HepG2 (cell line): Measurements from ENCODE around the gene EPB41L5. TPM values are rescaled to one million over a fixed set of nuclear protein-coding genes. Genes with fewer than 3 reads are reported as not detected.

ENCODE experiments used
- ATAC-seq: fragments of 200-7000 bp; cut with Tn5 transposase; 3 replicates; pipeline ENCODE4 v1.9.1; 2020; ENCODE audit warnings: mild to moderate bottlenecking, moderate library complexity
- BruUV-seq: library from RNA; stranded (reverse); fragments of 400-500 nt; replicated peaks from 2 replicates; lab custom pipeline; 2021; lab: Mats Ljungman, UMichigan
- CTCF ChIA-PET: fragments of 300-600 bp; formaldehyde crosslinking; extraction: SDS; loops from one replicate; lab custom pipeline; 2021; ENCODE audit warnings: low total read pairs, inconsistent platforms, low intra/inter-chr PET ratio; lab: Yijun Ruan, JAX
- POLR2A ChIA-PET: fragments of 350-600 bp; sonication (Branson Sonifier 250); formaldehyde crosslinking; loops from one replicate; lab custom pipeline; 2020; ENCODE audit warnings: antibody characterized with exemption, inconsistent platforms; lab: Yijun Ruan, JAX
- DNase-seq: peaks from one replicate; pipeline ENCODE4 v3.0.0-alpha.2; 2015; ENCODE audit warnings: low spot score
- FAIRE-seq: peaks from 3 replicates; lab custom pipeline; 2011; peaks lifted over from hg19 to GRCh38; lab: Jason Lieb, UNC
- H2AFZ ChIP-seq: one replicate; pipeline ENCODE4 v1.6.1; 2011; ENCODE audit warnings: low read length, inconsistent platforms
- H3K27ac ChIP-seq: fragments of 300-600 bp; 3 replicates; pipeline ENCODE4 v1.8.0; 2011; ENCODE audit warnings: mixed run types, mild to moderate bottlenecking, mixed read lengths, low read length, inconsistent platforms; ENCODE audit not compliant: insufficient read depth; ENCODE audit errors: extremely low read length
- H3K27me3 ChIP-seq, 2 experiments: fragments of 200-600 bp in 1 of 2; 2 replicates in 1 of 2; 3 replicates in 1 of 2; pipeline versions ENCODE4 v1.6.0 to v1.8.0; 2011; ENCODE audit warnings: low read length in 2 of 2, mild to moderate bottlenecking in 2 of 2, moderate library complexity in 2 of 2, inconsistent platforms in 1 of 2; ENCODE audit not compliant: insufficient read depth in 2 of 2, control insufficient read depth in 1 of 2
- H3K36me3 ChIP-seq, 2 experiments: fragments of 200-600 bp in 1 of 2; replicated peaks in 1 of 2; 2 replicates in 1 of 2; 3 replicates in 1 of 2; pipeline versions ENCODE4 v1.5.1 to v1.8.0; 2011; ENCODE audit warnings: low read length in 2 of 2, inconsistent platforms in 1 of 2; ENCODE audit not compliant: insufficient read depth in 2 of 2, control insufficient read depth in 1 of 2
- H3K4me1 ChIP-seq: 2 replicates; pipeline ENCODE4 v1.5.1; 2012; ENCODE audit warnings: low read length, inconsistent platforms; ENCODE audit not compliant: insufficient read depth
- H3K4me2 ChIP-seq: 2 replicates; pipeline ENCODE4 v1.6.0; 2011; ENCODE audit warnings: low read depth, low read length, inconsistent platforms
- H3K4me3 ChIP-seq, 3 experiments: fragments of 200-600 bp in 1 of 3; sonication (generic), shearing (Covaris generic) in 1 of 3; replicated peaks in 1 of 3; 2 replicates each; pipeline ENCODE4 v1.5.1; 2011 to 2016; ENCODE audit warnings: low read length in 3 of 3, inconsistent platforms in 2 of 3, low read depth in 2 of 3, mild to moderate bottlenecking in 2 of 3, control low read depth in 1 of 3, mixed read lengths in 1 of 3; ENCODE audit not compliant: insufficient read depth in 1 of 3
- H3K79me2 ChIP-seq: one replicate; pipeline ENCODE4 v1.6.1; 2011; ENCODE audit warnings: low read length, inconsistent platforms; ENCODE audit not compliant: insufficient read depth
- H3K9ac ChIP-seq: 2 replicates; pipeline ENCODE4 v1.6.0; 2011; ENCODE audit warnings: mild to moderate bottlenecking, low read depth, low read length, inconsistent platforms; ENCODE audit not compliant: insufficient read depth
- H3K9me3 ChIP-seq: 2 replicates; pipeline ENCODE4 v1.5.1; 2012; ENCODE audit warnings: mild to moderate bottlenecking, low read length
- H4K20me1 ChIP-seq: 2 replicates; pipeline ENCODE4 v1.6.0; 2011; ENCODE audit warnings: inconsistent platforms, mild to moderate bottlenecking, low read length, moderate library complexity; ENCODE audit not compliant: insufficient read depth
- EED ChIP-seq: sonication (generic); formaldehyde crosslinking; IDR thresholded peaks from 2 replicates; pipeline ENCODE4 v1.5.0; 2020; ENCODE audit warnings: mild to moderate bottlenecking, missing genetic modification reagents
- ELF3 ChIP-seq: IDR thresholded peaks from 2 replicates; pipeline ENCODE4 v1.6.1; 2016; ENCODE audit warnings: missing genetic modification reagents, missing compliant biosample characterization
- FOXC1 ChIP-seq: sonication (generic); formaldehyde crosslinking; IDR thresholded peaks from 2 replicates; pipeline ENCODE4 v1.8.0; 2022; ENCODE audit warnings: mild to moderate bottlenecking, missing genetic modification reagents, borderline replicate concordance
- FOXO1 ChIP-seq: sonication (generic); formaldehyde crosslinking; IDR thresholded peaks from 2 replicates; pipeline ENCODE4 v1.4.0; 2020; ENCODE audit warnings: missing genetic modification reagents
- GABPA ChIP-seq, 2 experiments: IDR thresholded peaks; 2 replicates each; pipeline ENCODE4 v1.6.1; 2011 to 2016; ENCODE audit warnings: low read depth in 2 of 2, low read length in 1 of 2, missing biosample characterization in 1 of 2, missing genetic modification characterization in 1 of 2
- GZF1 ChIP-seq: sonication (generic); formaldehyde crosslinking; IDR thresholded peaks from 2 replicates; pipeline ENCODE4 v1.5.1; 2020; ENCODE audit warnings: mild to moderate bottlenecking, missing genetic modification reagents
- HOXA5 ChIP-seq: sonication (generic); formaldehyde crosslinking; IDR thresholded peaks from 2 replicates; pipeline ENCODE4 v1.4.0; 2020; ENCODE audit warnings: missing genetic modification reagents
- HOXA7 ChIP-seq: sonication (generic); formaldehyde crosslinking; IDR thresholded peaks from 2 replicates; pipeline ENCODE4 v1.8.1; 2022; ENCODE audit warnings: mild to moderate bottlenecking, missing genetic modification reagents, moderate library complexity
- KDM2A ChIP-seq: sonication (generic); formaldehyde crosslinking; IDR thresholded peaks from 2 replicates; pipeline ENCODE4 v1.4.0; 2020; ENCODE audit warnings: low read depth, missing genetic modification reagents, borderline replicate concordance
- NBN ChIP-seq: fragments of 450-650 bp; conservative IDR thresholded peaks from 2 replicates; pipeline ENCODE4 v1.6.1; 2017
- SNAPC5 ChIP-seq: sonication (generic); formaldehyde crosslinking; IDR thresholded peaks from 2 replicates; pipeline ENCODE4 v1.8.1; 2023; ENCODE audit warnings: mild to moderate bottlenecking, missing genetic modification reagents, borderline replicate concordance
- THAP11 ChIP-seq: IDR thresholded peaks from 2 replicates; pipeline ENCODE4 v1.6.1; 2016; ENCODE audit warnings: missing biosample characterization, missing genetic modification reagents
- ZBTB7A ChIP-seq: sonication (generic); formaldehyde crosslinking; IDR thresholded peaks from 2 replicates; pipeline ENCODE4 v1.8.0; 2022; ENCODE audit warnings: mild to moderate bottlenecking, missing genetic modification reagents
- ZMYM4 ChIP-seq: sonication (generic); formaldehyde crosslinking; IDR thresholded peaks from 2 replicates; pipeline ENCODE4 v1.8.1; 2023; ENCODE audit warnings: mild to moderate bottlenecking, missing genetic modification reagents
- ZNF460 ChIP-seq: sonication (generic); formaldehyde crosslinking; IDR thresholded peaks from 2 replicates; pipeline ENCODE4 v1.5.1; 2020; ENCODE audit warnings: missing genetic modification reagents, mild to moderate bottlenecking, borderline replicate concordance
- ZNF503 ChIP-seq: sonication (generic); formaldehyde crosslinking; IDR thresholded peaks from 2 replicates; pipeline ENCODE4 v1.4.0; 2020; ENCODE audit warnings: missing genetic modification reagents
- ZNF7 ChIP-seq: IDR thresholded peaks from 2 replicates; pipeline ENCODE4 v1.6.1; 2016; ENCODE audit warnings: missing biosample characterization, missing genetic modification reagents
- ZNF784 ChIP-seq: sonication (generic); formaldehyde crosslinking; IDR thresholded peaks from 2 replicates; pipeline ENCODE4 v1.5.1; 2020; ENCODE audit warnings: missing genetic modification reagents, mild to moderate bottlenecking, borderline replicate concordance
- WGBS: methylation state at CpG from one replicate; pipeline ENCODE4 v1.1.6; 2017; ENCODE audit warnings: low lambda C conversion rate; 5-methylcytosine and 5-hydroxymethylcytosine counted together
- in situ Hi-C: cut with HindIII; loops from 2 replicates; pipeline ENCODE4 v1.10.0; 2017; ENCODE audit warnings: low pct_unique_long_range_greater_than_20kb; ENCODE audit not compliant: extremely low pct_ligation_motif_present
- intact Hi-C: fragments of 100-400 bp; cut with micrococcal nuclease; formaldehyde crosslinking; loops from one replicate; pipeline ENCODE4 v1.10.0; 2022; ENCODE audit not compliant: unreplicated experiment
- polyA plus RNA-seq, 8 experiments: library from polyadenylated mRNA; depleted of rRNA in 3 of 8; stranded (reverse) in 7 of 8; unstranded in 1 of 8; fragments of >200 nt; fragmentation: Illumina TruSeq in 4 of 8; extraction: Trizol in 4 of 8; gene quantifications; 2 replicates each; pipeline versions ENCODE4 v1.2.1 to v1.2.3, GENCODE V29; 2011 to 2016; ENCODE audit warnings: low read depth in 4 of 8, missing spikeins in 1 of 8, mixed read lengths in 1 of 8; ENCODE audit not compliant: insufficient read depth in 1 of 8
- total RNA-seq, 5 experiments: library from RNA; depleted of rRNA; stranded (reverse); fragments of >200 nt; fragmentation: Illumina TruSeq; extraction: Trizol; gene quantifications; 2 replicates each; pipeline ENCODE4 v1.2.3, GENCODE V29; 2016; ENCODE audit warnings: low read depth in 1 of 5

EPB41L5 gene
- total and polyA plus RNA-seq, 2 of the 13 experiments (the other 11 are each of a cell fraction or from before 2014, with no cell fraction given), result 40.5 to 47.5 TPM

- peaks cover 2 to 18% of the 10 kb centered on the region in 2 experiments; a peak in 3 of 5 replicates for H3K36me3 ChIP-seq
- no peak overlapping the region for H3K4me2 ChIP-seq
- no peak for TF ChIP-seq GABPA (IDR thresholded peaks at IDR 0.05; ENCODE audit: low read depth, low read length)
- no peak for TF ChIP-seq GABPA (CRISPR knock-in tag; IDR thresholded peaks at IDR 0.05; ENCODE audit: low read depth)
- ChIA-PET POLR2A (no interaction called here), CTCF (no interaction called here)
- no peak overlapping the region for H3K9ac ChIP-seq
- no peaks in the 10 kb centered on the region for H4K20me1 ChIP-seq
- H3K9me3 ChIP-seq, result no peaks in the 10 kb centered on the region
- H3K4me1 ChIP-seq, result no peaks in the 10 kb centered on the region
- no peak overlapping the region for H3K27ac ChIP-seq
- WGBS, result 97% methylated on average over 5 of the region's 5 CpGs
- no peaks in the 10 kb centered on the region for H3K79me2 ChIP-seq
- no peak for ATAC-seq
- no TSS peak for BruUV-seq
- in situ Hi-C loops, result no loop called here
- FAIRE-seq, result no peak
- intact Hi-C loops, result no loop called here
- no peak overlapping the region for H3K4me3 ChIP-seq
- H3K27me3 ChIP-seq, result no peaks in the 10 kb centered on the region
- no peak overlapping the region for H2AFZ ChIP-seq
- no peak for DNase-seq
Observed at GRCh38 chr2:120162716-120163115, 149.8 kb downstream of the EPB41L5 start.

- POLR2A ChIA-PET, result no interaction called here
Observed at GRCh38 chr2:120167272-120167671, 154.4 kb downstream of the EPB41L5 start.

More at GRCh38 chr2:120167272-120167671, 154.4 kb downstream of the EPB41L5 start:
- Histone ChIP-seq H3K27ac (no peak overlapping the region), H3K4me1 (no peaks in the 10 kb centered on the region), H3K79me2 (no peaks in the 10 kb centered on the region), H3K27me3 (no peaks in the 10 kb centered on the region), H3K9ac (no peak overlapping the region), H4K20me1 (no peaks in the 10 kb centered on the region), H3K36me3 (peaks cover 1 to 10% of the 10 kb centered on the region in 2 experiments; a peak in 4 of 5 replicates), H3K4me2 (no peak overlapping the region), H3K9me3 (no peaks in the 10 kb centered on the region)
- CTCF ChIA-PET, result no interaction called here
- in situ Hi-C loops (no loop called here), intact Hi-C loops (no loop called here)
- 96% methylated on average over 2 of the region's 2 CpGs for WGBS
- FAIRE-seq (no peak), ATAC-seq (no peak)
- no TSS peak for BruUV-seq
- no peak for TF ChIP-seq ZNF460 (CRISPR knock-in tag)
- TF ChIP-seq FOXO1 (CRISPR knock-in tag), result no peak
- no peak for TF ChIP-seq GZF1 (CRISPR knock-in tag)
- no peak for TF ChIP-seq SNAPC5 (CRISPR knock-in tag)
- TF ChIP-seq ZBTB7A (CRISPR knock-in tag), result no peak
- no peak for TF ChIP-seq NBN
- no peak for TF ChIP-seq ZMYM4 (CRISPR knock-in tag)
- TF ChIP-seq HOXA5 (CRISPR knock-in tag), result no peak
- TF ChIP-seq EED (CRISPR knock-in tag), result no peak
- TF ChIP-seq ZNF784 (CRISPR knock-in tag), result no peak
- no peak for TF ChIP-seq ZNF503 (CRISPR knock-in tag)
- no peak for TF ChIP-seq THAP11 (CRISPR knock-in tag)
- no peak for TF ChIP-seq KDM2A (CRISPR knock-in tag)
- no peak for TF ChIP-seq ZNF7
- TF ChIP-seq ELF3 (CRISPR knock-in tag), result no peak
- no peak for TF ChIP-seq HOXA7
- TF ChIP-seq FOXC1 (CRISPR knock-in tag), result no peak
- TF ChIP-seq, all 625 proteins: peak for 0
- no peak for DNase-seq
- no peak overlapping the region for H2AFZ ChIP-seq
- no peak overlapping the region for H3K4me3 ChIP-seq
